Activated CD8-positive, alpha-beta T cell treated with anti-CD3 and anti-CD28 coated beads, Interleukin-2, amount 10 ng/mL, durations not matched to agents 7 days and 5 days (primary cell): Measurements from ENCODE around the gene CFAP298. TPM values are rescaled to one million over a fixed set of nuclear protein-coding genes. Genes with fewer than 3 reads are reported as not detected.
"Not testable (repeated sequence)": the region's sequence is repeated elsewhere in the genome, so short reads cannot be mapped to it uniquely, and the experiment has no call there.

Source experiments
- ATAC-seq: fragments of 150-1000 bp; cut with Tn5 transposase; one replicate; pipeline ENCODE4 v1.10.0; 2021; ENCODE audit warnings: moderate library complexity
- CTCF ChIA-PET: fragments of 350-600 bp; sonication (Branson Sonifier 250); formaldehyde crosslinking; loops from one replicate; lab custom pipeline; 2021; ENCODE audit warnings: antibody characterized with exemption; lab: Charles Lee
- POLR2A ChIA-PET: fragments of 350-600 bp; sonication (Branson Sonifier 250); formaldehyde crosslinking; loops from one replicate; lab custom pipeline; 2021; ENCODE audit warnings: antibody characterized with exemption; lab: Charles Lee
- DNase-seq: peaks from one replicate; pipeline ENCODE4 v3.0.0-alpha.2; 2020
- H3K27ac Mint-ChIP-seq: one replicate; pipeline ENCODE4 v1.8.0; 2021; ENCODE audit warnings: mild to moderate bottlenecking, mixed read lengths
- H3K27me3 Mint-ChIP-seq: one replicate; pipeline ENCODE4 v1.8.0; 2021; ENCODE audit warnings: low read depth, mixed read lengths
- H3K36me3 Mint-ChIP-seq: one replicate; pipeline ENCODE4 v1.8.0; 2021; ENCODE audit warnings: low read depth, mixed read lengths
- H3K4me1 Mint-ChIP-seq: one replicate; pipeline ENCODE4 v1.8.0; 2021; ENCODE audit warnings: low read depth, mixed read lengths
- H3K4me3 Mint-ChIP-seq: one replicate; pipeline ENCODE4 v1.8.0; 2021; ENCODE audit warnings: mild to moderate bottlenecking, mixed read lengths
- H3K9me3 Mint-ChIP-seq: one replicate; pipeline ENCODE4 v1.8.0; 2022; ENCODE audit warnings: mixed read lengths; ENCODE audit not compliant: insufficient read depth
- total RNA-seq, 2 experiments: library from RNA; stranded (reverse); gene quantifications; one replicate each; pipeline ENCODE4 v1.2.3, GENCODE V29; 2021

CFAP298 gene
- total RNA-seq, result 10 to 100 TPM; 36.7 to 38.2 TPM

GRCh38 chr21:32612075-32612998 lies at the start of gene CFAP298:
TSS of gene CFAP298 (minus strand) at chr21:32612377. CDS start at chr21:32612243, 134 bp downstream.
- no peaks in the 10 kb centered on the region for H3K9me3 Mint-ChIP-seq
- peaks cover 5% of the 10 kb centered on the region for H3K4me1 Mint-ChIP-seq
- CTCF ChIA-PET, result interaction anchor here (1.4 to 4.9 kb wide), 2 partner anchors 12 to 159 kb away, joined by 5 to 44 read pairs; partner anchors contain the start of gene PAXBP1

GRCh38 chr21:32661026-32661782 lies 49.0 kb upstream of the CFAP298 start:
- H3K4me3 Mint-ChIP-seq, H3K27ac Mint-ChIP-seq, H3K27me3 Mint-ChIP-seq, POLR2A ChIA-PET, H3K4me1 Mint-ChIP-seq, CTCF ChIA-PET, DNase-seq, ATAC-seq: not testable (repeated sequence)
- Mint-ChIP-seq H3K9me3 (peaks cover 21% of the 10 kb centered on the region), H3K36me3 (peaks cover 79% of the 10 kb centered on the region)

More at GRCh38 chr21:32612075-32612998, at the start of gene CFAP298:
- H3K4me3 Mint-ChIP-seq, result peak within 1 kb of the TSS; percentile 98
- H3K27me3 Mint-ChIP-seq, result peaks cover 5% of the 10 kb centered on the region
- ATAC-seq (peak; percentile 92), DNase-seq (peak; percentile 94)
- POLR2A ChIA-PET, result interaction anchor here (0.6 to 1.4 kb wide), 7 partner anchors 11 to 217 kb away, joined by 3 to 5 read pairs (median 3); partner anchors contain the start of gene SYNJ1
- peak within 1 kb of the TSS; percentile 92 for H3K27ac Mint-ChIP-seq
- H3K36me3 Mint-ChIP-seq, result peaks cover 15% of the 10 kb centered on the region

GRCh38 chr21:32658524-32658923 lies 46.3 kb upstream of the CFAP298 start:
- no peak overlapping the region for H3K27ac Mint-ChIP-seq
- DNase-seq (no peak), ATAC-seq (no peak)
- no peaks in the 10 kb centered on the region for H3K4me1 Mint-ChIP-seq
- peaks cover 6% of the 10 kb centered on the region for H3K9me3 Mint-ChIP-seq
- peaks cover 57% of the 10 kb centered on the region for H3K36me3 Mint-ChIP-seq
- POLR2A ChIA-PET, result no interaction called here
- H3K4me3 Mint-ChIP-seq, result no peak overlapping the region
- no peaks in the 10 kb centered on the region for H3K27me3 Mint-ChIP-seq
- CTCF ChIA-PET, result interaction anchor here (3.4 kb wide), 1 partner anchor 167 kb away, joined by 18 read pairs; no protein-coding TSS in a partner anchor

GRCh38 chr21:32653326-32653901 lies 41.2 kb upstream of the CFAP298 start:
- H3K27me3 Mint-ChIP-seq, result no peaks in the 10 kb centered on the region
- peaks cover 25% of the 10 kb centered on the region for H3K36me3 Mint-ChIP-seq
- H3K27ac Mint-ChIP-seq, result no peak overlapping the region
- ChIA-PET CTCF (interaction anchor here (0.6 to 1.4 kb wide), 12 partner anchors 10 to 534 kb away, joined by 3 to 16 read pairs (median 4); no protein-coding TSS in a partner anchor), POLR2A (no interaction called here)
- peaks cover 6% of the 10 kb centered on the region for H3K9me3 Mint-ChIP-seq
- ATAC-seq, result peak; percentile 70
- DNase-seq, result peak; percentile 54
- no peak overlapping the region for H3K4me3 Mint-ChIP-seq
- H3K4me1 Mint-ChIP-seq, result peaks cover 10% of the 10 kb centered on the region

- DNase-seq (no peak), ATAC-seq (no peak)
- H3K27ac Mint-ChIP-seq, result no peak overlapping the region
- CTCF ChIA-PET, result interaction anchor here (1.0 kb wide), 1 partner anchor 124 kb away, joined by 3 read pairs; the partner anchor contains the start of gene PAXBP1
- POLR2A ChIA-PET, result no interaction called here
- H3K4me1 Mint-ChIP-seq, result peaks cover 9% of the 10 kb centered on the region
- no peaks in the 10 kb centered on the region for H3K9me3 Mint-ChIP-seq
- no peak overlapping the region for H3K4me3 Mint-ChIP-seq
- H3K36me3 Mint-ChIP-seq, result peaks cover 13% of the 10 kb centered on the region
- no peaks in the 10 kb centered on the region for H3K27me3 Mint-ChIP-seq
Measured at GRCh38 chr21:32648165-32648564, 36.0 kb upstream of the CFAP298 start.

- H3K36me3 Mint-ChIP-seq, result peaks cover 13% of the 10 kb centered on the region
- ChIA-PET POLR2A (no interaction called here), CTCF (interaction anchor here (1.1 to 1.3 kb wide), 2 partner anchors 126 to 181 kb away, joined by 3 read pairs; partner anchors contain the start of gene PAXBP1)
- H3K27me3 Mint-ChIP-seq, result no peaks in the 10 kb centered on the region
- no peak for ATAC-seq
- no peak overlapping the region for H3K4me3 Mint-ChIP-seq
- peaks cover 7% of the 10 kb centered on the region for H3K4me1 Mint-ChIP-seq
- no peaks in the 10 kb centered on the region for H3K9me3 Mint-ChIP-seq
- no peak overlapping the region for H3K27ac Mint-ChIP-seq
- DNase-seq, result no peak
Measured at GRCh38 chr21:32645261-32646182, 33.3 kb upstream of the CFAP298 start.

- Mint-ChIP-seq H3K36me3 (peaks cover 20% of the 10 kb centered on the region), H3K9me3 (no peaks in the 10 kb centered on the region), H3K4me1 (peaks cover 6% of the 10 kb centered on the region), H3K27ac (no peak overlapping the region), H3K27me3 (no peaks in the 10 kb centered on the region), H3K4me3 (no peak overlapping the region)
- DNase-seq, result no peak
- no peak for ATAC-seq
- ChIA-PET CTCF (no interaction called here), POLR2A (no interaction called here)
Measured at GRCh38 chr21:32641710-32642698, 29.8 kb upstream of the CFAP298 start.

- Mint-ChIP-seq H3K4me1 (peaks cover 5% of the 10 kb centered on the region), H3K27ac (no peak overlapping the region), H3K4me3 (no peak overlapping the region), H3K27me3 (peaks cover 11% of the 10 kb centered on the region), H3K9me3 (no peaks in the 10 kb centered on the region), H3K36me3 (peaks cover 12% of the 10 kb centered on the region)
- ChIA-PET CTCF (interaction anchor here (1.1 kb wide), 1 partner anchor 57 kb away, joined by 3 read pairs; no protein-coding TSS in a partner anchor), POLR2A (no interaction called here)
- ATAC-seq (no peak), DNase-seq (no peak)
Measured at GRCh38 chr21:32626621-32627196, 14.5 kb upstream of the CFAP298 start.

GRCh38 chr21:32618218-32618617 lies 6.0 kb upstream of the CFAP298 start:
- H3K27me3 Mint-ChIP-seq, result peaks cover 23% of the 10 kb centered on the region
- H3K4me1 Mint-ChIP-seq, H3K9me3 Mint-ChIP-seq, CTCF ChIA-PET, DNase-seq, POLR2A ChIA-PET, H3K36me3 Mint-ChIP-seq, ATAC-seq, H3K27ac Mint-ChIP-seq, H3K4me3 Mint-ChIP-seq: not testable (repeated sequence)
